HepG2 (cell line): ENCODE measurements around the gene PLEKHG2. TPM values are rescaled to one million over a fixed set of nuclear protein-coding genes. Genes with fewer than 3 reads are reported as not detected.

Experiments used
- ATAC-seq: fragments of 200-7000 bp; cut with Tn5 transposase; 3 replicates; pipeline ENCODE4 v1.9.1; 2020; ENCODE audit warnings: mild to moderate bottlenecking, moderate library complexity
- BruUV-seq: library from RNA; stranded (reverse); fragments of 400-500 nt; replicated peaks from 2 replicates; lab custom pipeline; 2021; lab: Mats Ljungman, UMichigan
- CTCF ChIA-PET: fragments of 300-600 bp; formaldehyde crosslinking; extraction: SDS; loops from one replicate; lab custom pipeline; 2021; ENCODE audit warnings: low total read pairs, inconsistent platforms, low intra/inter-chr PET ratio; lab: Yijun Ruan, JAX
- POLR2A ChIA-PET: fragments of 350-600 bp; sonication (Branson Sonifier 250); formaldehyde crosslinking; loops from one replicate; lab custom pipeline; 2020; ENCODE audit warnings: antibody characterized with exemption, inconsistent platforms; lab: Yijun Ruan, JAX
- DNase-seq: peaks from one replicate; pipeline ENCODE4 v3.0.0-alpha.2; 2015; ENCODE audit warnings: low spot score
- FAIRE-seq: peaks from 3 replicates; lab custom pipeline; 2011; peaks lifted over from hg19 to GRCh38; lab: Jason Lieb, UNC
- H2AFZ ChIP-seq: one replicate; pipeline ENCODE4 v1.6.1; 2011; ENCODE audit warnings: low read length, inconsistent platforms
- H3K27ac ChIP-seq: fragments of 300-600 bp; 3 replicates; pipeline ENCODE4 v1.8.0; 2011; ENCODE audit warnings: mixed run types, mild to moderate bottlenecking, mixed read lengths, low read length, inconsistent platforms; ENCODE audit not compliant: insufficient read depth; ENCODE audit errors: extremely low read length
- H3K27me3 ChIP-seq, 2 experiments: fragments of 200-600 bp in 1 of 2; 2 replicates in 1 of 2; 3 replicates in 1 of 2; pipeline versions ENCODE4 v1.6.0 to v1.8.0; 2011; ENCODE audit warnings: low read length in 2 of 2, mild to moderate bottlenecking in 2 of 2, moderate library complexity in 2 of 2, inconsistent platforms in 1 of 2; ENCODE audit not compliant: insufficient read depth in 2 of 2, control insufficient read depth in 1 of 2
- H3K36me3 ChIP-seq, 2 experiments: fragments of 200-600 bp in 1 of 2; replicated peaks in 1 of 2; 2 replicates in 1 of 2; 3 replicates in 1 of 2; pipeline versions ENCODE4 v1.5.1 to v1.8.0; 2011; ENCODE audit warnings: low read length in 2 of 2, inconsistent platforms in 1 of 2; ENCODE audit not compliant: insufficient read depth in 2 of 2, control insufficient read depth in 1 of 2
- H3K4me1 ChIP-seq: 2 replicates; pipeline ENCODE4 v1.5.1; 2012; ENCODE audit warnings: low read length, inconsistent platforms; ENCODE audit not compliant: insufficient read depth
- H3K4me2 ChIP-seq: 2 replicates; pipeline ENCODE4 v1.6.0; 2011; ENCODE audit warnings: low read depth, low read length, inconsistent platforms
- H3K4me3 ChIP-seq, 3 experiments: fragments of 200-600 bp in 1 of 3; sonication (generic), shearing (Covaris generic) in 1 of 3; replicated peaks in 1 of 3; 2 replicates each; pipeline ENCODE4 v1.5.1; 2011 to 2016; ENCODE audit warnings: low read length in 3 of 3, inconsistent platforms in 2 of 3, low read depth in 2 of 3, mild to moderate bottlenecking in 2 of 3, control low read depth in 1 of 3, mixed read lengths in 1 of 3; ENCODE audit not compliant: insufficient read depth in 1 of 3
- H3K79me2 ChIP-seq: one replicate; pipeline ENCODE4 v1.6.1; 2011; ENCODE audit warnings: low read length, inconsistent platforms; ENCODE audit not compliant: insufficient read depth
- H3K9ac ChIP-seq: 2 replicates; pipeline ENCODE4 v1.6.0; 2011; ENCODE audit warnings: mild to moderate bottlenecking, low read depth, low read length, inconsistent platforms; ENCODE audit not compliant: insufficient read depth
- H3K9me3 ChIP-seq: 2 replicates; pipeline ENCODE4 v1.5.1; 2012; ENCODE audit warnings: mild to moderate bottlenecking, low read length
- H4K20me1 ChIP-seq: 2 replicates; pipeline ENCODE4 v1.6.0; 2011; ENCODE audit warnings: inconsistent platforms, mild to moderate bottlenecking, low read length, moderate library complexity; ENCODE audit not compliant: insufficient read depth
- ATF4 ChIP-seq, 2 experiments: fragments of 450-650 bp in 1 of 2; sonication (generic) in 1 of 2; formaldehyde crosslinking; IDR thresholded peaks; 2 replicates each; pipeline versions ENCODE4 v1.5.0 to v1.8.0; 2020 to 2022; ENCODE audit warnings: mild to moderate bottlenecking in 1 of 2, missing genetic modification reagents in 1 of 2
- FOXC1 ChIP-seq: sonication (generic); formaldehyde crosslinking; IDR thresholded peaks from 2 replicates; pipeline ENCODE4 v1.8.0; 2022; ENCODE audit warnings: mild to moderate bottlenecking, missing genetic modification reagents, borderline replicate concordance
- IRX3 ChIP-seq: sonication (generic); formaldehyde crosslinking; IDR thresholded peaks from 2 replicates; pipeline ENCODE4 v1.8.1; 2023; ENCODE audit warnings: mild to moderate bottlenecking, low read depth, missing genetic modification reagents, borderline replicate concordance
- KLF12 ChIP-seq: sonication (generic); formaldehyde crosslinking; IDR thresholded peaks from 2 replicates; pipeline ENCODE4 v1.4.0; 2020; ENCODE audit warnings: missing genetic modification reagents, borderline replicate concordance
- MYNN ChIP-seq: sonication (generic); formaldehyde crosslinking; IDR thresholded peaks from 2 replicates; pipeline ENCODE4 v1.4.0; 2020; ENCODE audit warnings: mild to moderate bottlenecking, low read depth, missing genetic modification reagents
- NCOA1 ChIP-seq: sonication (generic); formaldehyde crosslinking; IDR thresholded peaks from 2 replicates; pipeline ENCODE4 v1.9.0; 2021; ENCODE audit warnings: missing genetic modification reagents
- SKI ChIP-seq: fragments of 450-650 bp; IDR thresholded peaks from one replicate; pipeline ENCODE4 v1.6.1; 2018; ENCODE audit warnings: mild to moderate bottlenecking; ENCODE audit not compliant: partially characterized antibody
- ZFP41 ChIP-seq: sonication (generic); formaldehyde crosslinking; IDR thresholded peaks from 2 replicates; pipeline ENCODE4 v1.4.0; 2020; ENCODE audit warnings: mild to moderate bottlenecking, missing genetic modification reagents, borderline replicate concordance
- ZNF333 ChIP-seq: sonication (generic); formaldehyde crosslinking; IDR thresholded peaks from 2 replicates; pipeline ENCODE4 v1.4.0; 2020; ENCODE audit warnings: mild to moderate bottlenecking, missing genetic modification reagents, borderline replicate concordance
- WGBS: methylation state at CpG from one replicate; pipeline ENCODE4 v1.1.6; 2017; ENCODE audit warnings: low lambda C conversion rate; 5-methylcytosine and 5-hydroxymethylcytosine counted together
- in situ Hi-C: cut with HindIII; loops from 2 replicates; pipeline ENCODE4 v1.10.0; 2017; ENCODE audit warnings: low pct_unique_long_range_greater_than_20kb; ENCODE audit not compliant: extremely low pct_ligation_motif_present
- intact Hi-C: fragments of 100-400 bp; cut with micrococcal nuclease; formaldehyde crosslinking; loops from one replicate; pipeline ENCODE4 v1.10.0; 2022; ENCODE audit not compliant: unreplicated experiment
- polyA plus RNA-seq, 8 experiments: library from polyadenylated mRNA; depleted of rRNA in 3 of 8; stranded (reverse) in 7 of 8; unstranded in 1 of 8; fragments of >200 nt; fragmentation: Illumina TruSeq in 4 of 8; extraction: Trizol in 4 of 8; gene quantifications; 2 replicates each; pipeline versions ENCODE4 v1.2.1 to v1.2.3, GENCODE V29; 2011 to 2016; ENCODE audit warnings: low read depth in 4 of 8, missing spikeins in 1 of 8, mixed read lengths in 1 of 8; ENCODE audit not compliant: insufficient read depth in 1 of 8
- total RNA-seq, 5 experiments: library from RNA; depleted of rRNA; stranded (reverse); fragments of >200 nt; fragmentation: Illumina TruSeq; extraction: Trizol; gene quantifications; 2 replicates each; pipeline ENCODE4 v1.2.3, GENCODE V29; 2016; ENCODE audit warnings: low read depth in 1 of 5
- TF ChIP-seq, protein P1 (sequence below): sonication (generic); formaldehyde crosslinking; IDR thresholded peaks from 2 replicates; pipeline ENCODE4 v1.9.0; 2021; ENCODE audit warnings: mild to moderate bottlenecking, missing genetic modification reagents
- TF ChIP-seq, protein P2 (sequence below): sonication (generic); formaldehyde crosslinking; IDR thresholded peaks from 2 replicates; pipeline ENCODE4 v1.4.0; 2020; ENCODE audit warnings: mild to moderate bottlenecking, missing genetic modification reagents

The PLEKHG2 gene
- total and polyA plus RNA-seq, 2 of the 13 experiments (the other 11 are each of a cell fraction or from before 2014, with no cell fraction given), result 3.6 to 6.8 TPM

DNA sequence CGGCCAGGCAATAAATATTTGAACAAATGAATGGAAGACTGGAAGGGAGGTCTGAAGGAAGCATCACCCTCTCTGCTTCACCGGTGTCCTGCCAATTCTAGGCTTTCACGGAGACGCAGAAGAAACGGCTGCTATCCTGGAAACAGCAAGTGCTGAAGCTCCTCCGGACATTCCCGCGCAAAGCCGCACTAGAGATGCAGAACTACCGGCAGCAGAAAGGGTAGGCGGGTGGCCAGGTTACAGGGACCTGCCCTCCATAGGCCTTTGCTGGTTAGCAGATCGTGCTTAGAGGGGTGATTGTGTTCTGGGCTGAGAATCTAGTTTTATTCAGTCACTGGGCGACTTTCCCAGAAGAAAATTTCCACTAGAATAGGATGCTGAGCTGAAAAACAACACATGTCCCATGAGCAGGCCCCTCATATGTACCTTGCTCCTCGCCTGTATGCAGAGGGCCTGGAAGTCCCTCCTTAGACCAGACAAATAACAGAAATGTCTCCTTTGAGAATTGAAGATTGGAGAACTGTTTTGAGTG is 32.5 kb upstream of the PLEKHG2 start:
- no TSS peak for BruUV-seq
- CTCF ChIA-PET, result no interaction called here
- Histone ChIP-seq H3K9me3 (no peaks in the 10 kb centered on the region), H2AFZ (no peak overlapping the region), H3K9ac (no peak overlapping the region), H3K27me3 (no peaks in the 10 kb centered on the region), H3K4me3 (no peak overlapping the region), H3K4me2 (no peak overlapping the region), H3K27ac (no peak overlapping the region), H4K20me1 (no peaks in the 10 kb centered on the region), H3K79me2 (no peaks in the 10 kb centered on the region), H3K36me3 (peaks cover 49 to 87% of the 10 kb centered on the region in 2 experiments), H3K4me1 (peaks cover 19% of the 10 kb centered on the region)
- DNase-seq (no peak), FAIRE-seq (no peak), ATAC-seq (no peak)
- in situ Hi-C loops, result no loop called here
- POLR2A ChIA-PET, result no interaction called here
- WGBS, result 96% methylated on average over 14 of the region's 14 CpGs
- intact Hi-C loops, result no loop called here
- TF ChIP-seq NCOA1 (CRISPR knock-in tag) (no peak), IRX3 (CRISPR knock-in tag) (no peak), KLF12 (no peak), FOXC1 (no peak), ZFP41 (CRISPR knock-in tag) (no peak), MYNN (CRISPR knock-in tag) (no peak), ATF4 (CRISPR knock-in tag; IDR thresholded peaks at IDR 0.05) (no peak), SKI (no peak), ZNF333 (CRISPR knock-in tag) (no peak)
- TF ChIP-seq, protein P1, sequence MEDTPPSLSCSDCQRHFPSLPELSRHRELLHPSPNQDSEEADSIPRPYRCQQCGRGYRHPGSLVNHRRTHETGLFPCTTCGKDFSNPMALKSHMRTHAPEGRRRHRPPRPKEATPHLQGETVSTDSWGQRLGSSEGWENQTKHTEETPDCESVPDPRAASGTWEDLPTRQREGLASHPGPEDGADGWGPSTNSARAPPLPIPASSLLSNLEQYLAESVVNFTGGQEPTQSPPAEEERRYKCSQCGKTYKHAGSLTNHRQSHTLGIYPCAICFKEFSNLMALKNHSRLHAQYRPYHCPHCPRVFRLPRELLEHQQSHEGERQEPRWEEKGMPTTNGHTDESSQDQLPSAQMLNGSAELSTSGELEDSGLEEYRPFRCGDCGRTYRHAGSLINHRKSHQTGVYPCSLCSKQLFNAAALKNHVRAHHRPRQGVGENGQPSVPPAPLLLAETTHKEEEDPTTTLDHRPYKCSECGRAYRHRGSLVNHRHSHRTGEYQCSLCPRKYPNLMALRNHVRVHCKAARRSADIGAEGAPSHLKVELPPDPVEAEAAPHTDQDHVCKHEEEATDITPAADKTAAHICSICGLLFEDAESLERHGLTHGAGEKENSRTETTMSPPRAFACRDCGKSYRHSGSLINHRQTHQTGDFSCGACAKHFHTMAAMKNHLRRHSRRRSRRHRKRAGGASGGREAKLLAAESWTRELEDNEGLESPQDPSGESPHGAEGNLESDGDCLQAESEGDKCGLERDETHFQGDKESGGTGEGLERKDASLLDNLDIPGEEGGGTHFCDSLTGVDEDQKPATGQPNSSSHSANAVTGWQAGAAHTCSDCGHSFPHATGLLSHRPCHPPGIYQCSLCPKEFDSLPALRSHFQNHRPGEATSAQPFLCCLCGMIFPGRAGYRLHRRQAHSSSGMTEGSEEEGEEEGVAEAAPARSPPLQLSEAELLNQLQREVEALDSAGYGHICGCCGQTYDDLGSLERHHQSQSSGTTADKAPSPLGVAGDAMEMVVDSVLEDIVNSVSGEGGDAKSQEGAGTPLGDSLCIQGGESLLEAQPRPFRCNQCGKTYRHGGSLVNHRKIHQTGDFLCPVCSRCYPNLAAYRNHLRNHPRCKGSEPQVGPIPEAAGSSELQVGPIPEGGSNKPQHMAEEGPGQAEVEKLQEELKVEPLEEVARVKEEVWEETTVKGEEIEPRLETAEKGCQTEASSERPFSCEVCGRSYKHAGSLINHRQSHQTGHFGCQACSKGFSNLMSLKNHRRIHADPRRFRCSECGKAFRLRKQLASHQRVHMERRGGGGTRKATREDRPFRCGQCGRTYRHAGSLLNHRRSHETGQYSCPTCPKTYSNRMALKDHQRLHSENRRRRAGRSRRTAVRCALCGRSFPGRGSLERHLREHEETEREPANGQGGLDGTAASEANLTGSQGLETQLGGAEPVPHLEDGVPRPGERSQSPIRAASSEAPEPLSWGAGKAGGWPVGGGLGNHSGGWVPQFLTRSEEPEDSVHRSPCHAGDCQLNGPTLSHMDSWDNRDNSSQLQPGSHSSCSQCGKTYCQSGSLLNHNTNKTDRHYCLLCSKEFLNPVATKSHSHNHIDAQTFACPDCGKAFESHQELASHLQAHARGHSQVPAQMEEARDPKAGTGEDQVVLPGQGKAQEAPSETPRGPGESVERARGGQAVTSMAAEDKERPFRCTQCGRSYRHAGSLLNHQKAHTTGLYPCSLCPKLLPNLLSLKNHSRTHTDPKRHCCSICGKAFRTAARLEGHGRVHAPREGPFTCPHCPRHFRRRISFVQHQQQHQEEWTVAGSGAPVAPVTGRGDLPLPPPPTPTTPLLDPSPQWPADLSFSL (CRISPR knock-in tag), result no peak
- TF ChIP-seq, protein P2, sequence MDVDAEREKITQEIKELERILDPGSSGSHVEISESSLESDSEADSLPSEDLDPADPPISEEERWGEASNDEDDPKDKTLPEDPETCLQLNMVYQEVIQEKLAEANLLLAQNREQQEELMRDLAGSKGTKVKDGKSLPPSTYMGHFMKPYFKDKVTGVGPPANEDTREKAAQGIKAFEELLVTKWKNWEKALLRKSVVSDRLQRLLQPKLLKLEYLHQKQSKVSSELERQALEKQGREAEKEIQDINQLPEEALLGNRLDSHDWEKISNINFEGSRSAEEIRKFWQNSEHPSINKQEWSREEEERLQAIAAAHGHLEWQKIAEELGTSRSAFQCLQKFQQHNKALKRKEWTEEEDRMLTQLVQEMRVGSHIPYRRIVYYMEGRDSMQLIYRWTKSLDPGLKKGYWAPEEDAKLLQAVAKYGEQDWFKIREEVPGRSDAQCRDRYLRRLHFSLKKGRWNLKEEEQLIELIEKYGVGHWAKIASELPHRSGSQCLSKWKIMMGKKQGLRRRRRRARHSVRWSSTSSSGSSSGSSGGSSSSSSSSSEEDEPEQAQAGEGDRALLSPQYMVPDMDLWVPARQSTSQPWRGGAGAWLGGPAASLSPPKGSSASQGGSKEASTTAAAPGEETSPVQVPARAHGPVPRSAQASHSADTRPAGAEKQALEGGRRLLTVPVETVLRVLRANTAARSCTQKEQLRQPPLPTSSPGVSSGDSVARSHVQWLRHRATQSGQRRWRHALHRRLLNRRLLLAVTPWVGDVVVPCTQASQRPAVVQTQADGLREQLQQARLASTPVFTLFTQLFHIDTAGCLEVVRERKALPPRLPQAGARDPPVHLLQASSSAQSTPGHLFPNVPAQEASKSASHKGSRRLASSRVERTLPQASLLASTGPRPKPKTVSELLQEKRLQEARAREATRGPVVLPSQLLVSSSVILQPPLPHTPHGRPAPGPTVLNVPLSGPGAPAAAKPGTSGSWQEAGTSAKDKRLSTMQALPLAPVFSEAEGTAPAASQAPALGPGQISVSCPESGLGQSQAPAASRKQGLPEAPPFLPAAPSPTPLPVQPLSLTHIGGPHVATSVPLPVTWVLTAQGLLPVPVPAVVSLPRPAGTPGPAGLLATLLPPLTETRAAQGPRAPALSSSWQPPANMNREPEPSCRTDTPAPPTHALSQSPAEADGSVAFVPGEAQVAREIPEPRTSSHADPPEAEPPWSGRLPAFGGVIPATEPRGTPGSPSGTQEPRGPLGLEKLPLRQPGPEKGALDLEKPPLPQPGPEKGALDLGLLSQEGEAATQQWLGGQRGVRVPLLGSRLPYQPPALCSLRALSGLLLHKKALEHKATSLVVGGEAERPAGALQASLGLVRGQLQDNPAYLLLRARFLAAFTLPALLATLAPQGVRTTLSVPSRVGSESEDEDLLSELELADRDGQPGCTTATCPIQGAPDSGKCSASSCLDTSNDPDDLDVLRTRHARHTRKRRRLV (CRISPR knock-in tag), result no peak
